IPS-NIHi11 (cell line): ENCODE results near the gene PFKFB3.
"Not testable (repeated sequence)": the region's sequence is repeated elsewhere in the genome, so short reads cannot be mapped to it uniquely, and the experiment has no call there.

Experiments used
- DNase-seq: peaks from one replicate; pipeline ENCODE4 v3.0.0; 2012; ENCODE audit warnings: mixed read lengths, low spot score

The PFKFB3 gene

GRCh38 chr10:6272126-6272525 is 69.4 kb downstream of the PFKFB3 start:
- DNase-seq = no peak

- DNase-seq = no peak
Observed at GRCh38 chr10:6273351-6273750, 70.6 kb downstream of the PFKFB3 start.

GRCh38 chr10:6274040-6274439 is 71.3 kb downstream of the PFKFB3 start:
- no peak for DNase-seq

- no peak for DNase-seq
Observed at GRCh38 chr10:6274484-6274883, 71.8 kb downstream of the PFKFB3 start.

GRCh38 chr10:6275022-6275997 is 72.6 kb downstream of the PFKFB3 start:
- peak; percentile 50 for DNase-seq

GRCh38 chr10:6276356-6276755 is 73.6 kb downstream of the PFKFB3 start:
- DNase-seq = no peak

GRCh38 chr10:6278519-6279120 is 75.9 kb downstream of the PFKFB3 start:
- DNase-seq = no peak

GRCh38 chr10:6279540-6280267 is 77.0 kb downstream of the PFKFB3 start:
- DNase-seq = peak; percentile 47

- no peak for DNase-seq
Observed at GRCh38 chr10:6280291-6280690, 77.6 kb downstream of the PFKFB3 start.

- DNase-seq = no peak
Observed at GRCh38 chr10:6282454-6282958, 79.8 kb downstream of the PFKFB3 start.

- no peak for DNase-seq
Observed at GRCh38 chr10:6283655-6284054, 80.9 kb downstream of the PFKFB3 start.

GRCh38 chr10:6290621-6291020 is 87.9 kb downstream of the PFKFB3 start:
- not testable (repeated sequence) for DNase-seq

- no peak for DNase-seq
Observed at GRCh38 chr10:6292741-6293151, 90.0 kb downstream of the PFKFB3 start.

- not testable (repeated sequence) for DNase-seq
Observed at GRCh38 chr10:6296425-6296824, 93.7 kb downstream of the PFKFB3 start.

GRCh38 chr10:6296828-6297251 is 94.1 kb downstream of the PFKFB3 start:
- no peak for DNase-seq

GRCh38 chr10:6297522-6297921 is 94.8 kb downstream of the PFKFB3 start:
- no peak for DNase-seq

GRCh38 chr10:6297951-6298381 is 95.2 kb downstream of the PFKFB3 start:
- DNase-seq = no peak

GRCh38 chr10:6298428-6298827 is 95.7 kb downstream of the PFKFB3 start:
- no peak for DNase-seq

GRCh38 chr10:6299234-6299633 is 96.5 kb downstream of the PFKFB3 start:
- DNase-seq = no peak

GRCh38 chr10:6299743-6300105 is 97.0 kb downstream of the PFKFB3 start:
- no peak for DNase-seq

- no peak for DNase-seq
Observed at GRCh38 chr10:6300106-6300783, 97.5 kb downstream of the PFKFB3 start.
